ENCODE data around the gene ZNF385B. TPM values are rescaled to one million over a fixed set of nuclear protein-coding genes. Genes with fewer than 3 reads are reported as not detected.

Gene ZNF385B
- polyA plus RNA-seq, 1 of the 3 experiments (the other 2 are of a cell fraction) = 0.16 TPM

DNA sequence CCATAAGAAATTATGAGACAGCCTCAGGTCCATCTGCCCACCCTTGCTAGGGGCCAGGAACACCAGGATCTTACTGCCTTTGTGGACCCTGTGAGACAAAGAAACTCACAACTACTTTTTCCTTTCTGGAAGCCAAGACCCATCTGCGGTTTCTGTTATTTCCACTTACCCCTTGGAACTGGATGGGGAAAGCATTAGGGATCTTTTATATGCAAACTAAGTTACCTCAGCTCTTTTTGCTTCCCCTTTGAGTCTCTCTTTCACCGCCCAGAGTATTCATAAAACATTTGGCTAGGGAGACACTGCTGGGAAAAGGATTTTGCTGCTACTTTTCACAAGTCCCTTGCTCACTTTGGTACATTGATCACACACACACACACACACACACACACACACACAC lies 95.7 kb downstream of the ZNF385B start:
- Histone ChIP-seq H3K4me2 (no peak overlapping the region), H2AFZ (ENCODE audit: low read depth) (no peak overlapping the region), H3K9me3 (no peaks in the 10 kb centered on the region), H3K27me3 (ENCODE audit: insufficient read depth) (no peaks in the 10 kb centered on the region), H3K27ac (ENCODE audit: low read depth in 2 of 2, low read length in 1 of 2) (no peak overlapping the region), H3K36me3 (replicated peaks in 1 of 2; ENCODE audit: control insufficient read depth in 1 of 2, insufficient read depth in 2 of 2, low read length in 1 of 2) (no peaks in the 10 kb centered on the region), H3K79me2 (ENCODE audit: insufficient read depth) (no peaks in the 10 kb centered on the region), H3K9ac (no peak overlapping the region), H3F3A (replicated peaks; ENCODE audit: insufficient read depth) (peaks cover 12% of the 10 kb centered on the region), H3K4me1 (ENCODE audit: control insufficient read depth in 1 of 2, insufficient read depth in 2 of 2, low read depth in 1 of 2, low read length in 1 of 2) (peaks cover 0 to 4% of the 10 kb centered on the region in 2 experiments; a peak in 1 of 4 replicates), H4K20me1 (ENCODE audit: insufficient read depth) (no peaks in the 10 kb centered on the region), H3K9me2 (no peaks in the 10 kb centered on the region), H3K4me3 (ENCODE audit: low read depth in 2 of 2, low read length in 1 of 2) (no peak overlapping the region)
- ChIA-PET POLR2A (no interaction called here), CTCF (no interaction called here)
- 39% methylated on average over 2 of the region's 2 CpGs for WGBS (ENCODE audit: low lambda C conversion rate)
- no peak for TF ChIP-seq TEAD4 (IDR thresholded peaks at IDR 0.05; ENCODE audit: borderline replicate concordance, insufficient read depth)
- no peak for TF ChIP-seq RFX5 (IDR thresholded peaks at IDR 0.05; ENCODE audit: low read length)
- TF ChIP-seq, protein P1, sequence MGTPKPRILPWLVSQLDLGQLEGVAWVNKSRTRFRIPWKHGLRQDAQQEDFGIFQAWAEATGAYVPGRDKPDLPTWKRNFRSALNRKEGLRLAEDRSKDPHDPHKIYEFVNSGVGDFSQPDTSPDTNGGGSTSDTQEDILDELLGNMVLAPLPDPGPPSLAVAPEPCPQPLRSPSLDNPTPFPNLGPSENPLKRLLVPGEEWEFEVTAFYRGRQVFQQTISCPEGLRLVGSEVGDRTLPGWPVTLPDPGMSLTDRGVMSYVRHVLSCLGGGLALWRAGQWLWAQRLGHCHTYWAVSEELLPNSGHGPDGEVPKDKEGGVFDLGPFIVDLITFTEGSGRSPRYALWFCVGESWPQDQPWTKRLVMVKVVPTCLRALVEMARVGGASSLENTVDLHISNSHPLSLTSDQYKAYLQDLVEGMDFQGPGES (IDR thresholded peaks at IDR 0.05; ENCODE audit: low read depth, low read length) = no peak
- no peak for TF ChIP-seq ELF1 (IDR thresholded peaks at IDR 0.05)
- TF ChIP-seq, protein P2, sequence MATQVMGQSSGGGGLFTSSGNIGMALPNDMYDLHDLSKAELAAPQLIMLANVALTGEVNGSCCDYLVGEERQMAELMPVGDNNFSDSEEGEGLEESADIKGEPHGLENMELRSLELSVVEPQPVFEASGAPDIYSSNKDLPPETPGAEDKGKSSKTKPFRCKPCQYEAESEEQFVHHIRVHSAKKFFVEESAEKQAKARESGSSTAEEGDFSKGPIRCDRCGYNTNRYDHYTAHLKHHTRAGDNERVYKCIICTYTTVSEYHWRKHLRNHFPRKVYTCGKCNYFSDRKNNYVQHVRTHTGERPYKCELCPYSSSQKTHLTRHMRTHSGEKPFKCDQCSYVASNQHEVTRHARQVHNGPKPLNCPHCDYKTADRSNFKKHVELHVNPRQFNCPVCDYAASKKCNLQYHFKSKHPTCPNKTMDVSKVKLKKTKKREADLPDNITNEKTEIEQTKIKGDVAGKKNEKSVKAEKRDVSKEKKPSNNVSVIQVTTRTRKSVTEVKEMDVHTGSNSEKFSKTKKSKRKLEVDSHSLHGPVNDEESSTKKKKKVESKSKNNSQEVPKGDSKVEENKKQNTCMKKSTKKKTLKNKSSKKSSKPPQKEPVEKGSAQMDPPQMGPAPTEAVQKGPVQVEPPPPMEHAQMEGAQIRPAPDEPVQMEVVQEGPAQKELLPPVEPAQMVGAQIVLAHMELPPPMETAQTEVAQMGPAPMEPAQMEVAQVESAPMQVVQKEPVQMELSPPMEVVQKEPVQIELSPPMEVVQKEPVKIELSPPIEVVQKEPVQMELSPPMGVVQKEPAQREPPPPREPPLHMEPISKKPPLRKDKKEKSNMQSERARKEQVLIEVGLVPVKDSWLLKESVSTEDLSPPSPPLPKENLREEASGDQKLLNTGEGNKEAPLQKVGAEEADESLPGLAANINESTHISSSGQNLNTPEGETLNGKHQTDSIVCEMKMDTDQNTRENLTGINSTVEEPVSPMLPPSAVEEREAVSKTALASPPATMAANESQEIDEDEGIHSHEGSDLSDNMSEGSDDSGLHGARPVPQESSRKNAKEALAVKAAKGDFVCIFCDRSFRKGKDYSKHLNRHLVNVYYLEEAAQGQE (IDR thresholded peaks at IDR 0.05; ENCODE audit: low read depth, low read length) = no peak
- no peak for TF ChIP-seq SMC3 (IDR thresholded peaks at IDR 0.05; ENCODE audit: low read depth, low read length)
- TF ChIP-seq YY1 (IDR thresholded peaks at IDR 0.05; ENCODE audit: low read depth) = no peak
- TF ChIP-seq, protein P3, sequence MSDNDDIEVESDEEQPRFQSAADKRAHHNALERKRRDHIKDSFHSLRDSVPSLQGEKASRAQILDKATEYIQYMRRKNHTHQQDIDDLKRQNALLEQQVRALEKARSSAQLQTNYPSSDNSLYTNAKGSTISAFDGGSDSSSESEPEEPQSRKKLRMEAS (IDR thresholded peaks at IDR 0.05; ENCODE audit: low read depth) = no peak
- no peak for TF ChIP-seq TCF12 (IDR thresholded peaks at IDR 0.05)
- TF ChIP-seq, protein P4, sequence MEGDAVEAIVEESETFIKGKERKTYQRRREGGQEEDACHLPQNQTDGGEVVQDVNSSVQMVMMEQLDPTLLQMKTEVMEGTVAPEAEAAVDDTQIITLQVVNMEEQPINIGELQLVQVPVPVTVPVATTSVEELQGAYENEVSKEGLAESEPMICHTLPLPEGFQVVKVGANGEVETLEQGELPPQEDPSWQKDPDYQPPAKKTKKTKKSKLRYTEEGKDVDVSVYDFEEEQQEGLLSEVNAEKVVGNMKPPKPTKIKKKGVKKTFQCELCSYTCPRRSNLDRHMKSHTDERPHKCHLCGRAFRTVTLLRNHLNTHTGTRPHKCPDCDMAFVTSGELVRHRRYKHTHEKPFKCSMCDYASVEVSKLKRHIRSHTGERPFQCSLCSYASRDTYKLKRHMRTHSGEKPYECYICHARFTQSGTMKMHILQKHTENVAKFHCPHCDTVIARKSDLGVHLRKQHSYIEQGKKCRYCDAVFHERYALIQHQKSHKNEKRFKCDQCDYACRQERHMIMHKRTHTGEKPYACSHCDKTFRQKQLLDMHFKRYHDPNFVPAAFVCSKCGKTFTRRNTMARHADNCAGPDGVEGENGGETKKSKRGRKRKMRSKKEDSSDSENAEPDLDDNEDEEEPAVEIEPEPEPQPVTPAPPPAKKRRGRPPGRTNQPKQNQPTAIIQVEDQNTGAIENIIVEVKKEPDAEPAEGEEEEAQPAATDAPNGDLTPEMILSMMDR (IDR thresholded peaks at IDR 0.05) = no peak
- no peak for TF ChIP-seq FOSL2 (IDR thresholded peaks at IDR 0.05; ENCODE audit: borderline replicate concordance, low read depth)
- TF ChIP-seq RXRA (IDR thresholded peaks at IDR 0.05; ENCODE audit: borderline replicate concordance, low read depth) = no peak
- no peak for TF ChIP-seq FOXM1 (IDR thresholded peaks at IDR 0.05; ENCODE audit: low read depth)
- DNase-seq = no peak
